Measurements from ENCODE around the gene PAM.

DNA sequence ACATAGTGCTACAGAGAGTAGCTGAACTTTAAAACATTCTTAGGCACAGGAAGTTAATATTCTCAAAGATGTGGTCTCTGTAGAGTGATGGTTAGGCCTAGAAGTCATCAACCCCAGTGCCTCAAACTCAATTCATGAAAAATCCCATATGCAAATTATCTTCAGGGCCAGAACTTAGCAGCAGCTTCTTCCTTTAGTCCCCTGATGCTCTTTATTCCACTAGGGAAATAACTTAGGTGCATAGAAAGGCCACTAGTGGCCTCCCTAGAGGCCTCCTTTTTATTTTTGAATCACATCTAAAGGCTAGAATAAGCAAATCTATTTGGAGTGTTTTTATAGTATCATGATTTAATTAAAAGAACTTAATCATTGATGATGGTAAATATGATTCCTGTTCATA is 276.5 kb downstream of the PAM start:
- TF ChIP-seq POLR2A (IDR thresholded peaks at IDR 0.05): no peak
- TF ChIP-seq POLR2AphosphoS5 (IDR thresholded peaks at IDR 0.05; ENCODE audit: insufficient read depth in 1 of 2, low read depth in 1 of 2): no peak
